Stimulated activated CD4-positive, alpha-beta T cell treated with anti-CD3 and anti-CD28 coated beads, Interleukin-15, amount 100 ng/mL, for 1 hour (primary cell): Measurements from ENCODE around the gene SKP1.

ENCODE experiments used
- DNase-seq, 2 donors: peaks; one replicate each; pipeline ENCODE4 v3.0.0-alpha.2; 2020; ENCODE audit warnings: low read depth in 1 of 2, low spot score in 1 of 2

SKP1 gene

DNA sequence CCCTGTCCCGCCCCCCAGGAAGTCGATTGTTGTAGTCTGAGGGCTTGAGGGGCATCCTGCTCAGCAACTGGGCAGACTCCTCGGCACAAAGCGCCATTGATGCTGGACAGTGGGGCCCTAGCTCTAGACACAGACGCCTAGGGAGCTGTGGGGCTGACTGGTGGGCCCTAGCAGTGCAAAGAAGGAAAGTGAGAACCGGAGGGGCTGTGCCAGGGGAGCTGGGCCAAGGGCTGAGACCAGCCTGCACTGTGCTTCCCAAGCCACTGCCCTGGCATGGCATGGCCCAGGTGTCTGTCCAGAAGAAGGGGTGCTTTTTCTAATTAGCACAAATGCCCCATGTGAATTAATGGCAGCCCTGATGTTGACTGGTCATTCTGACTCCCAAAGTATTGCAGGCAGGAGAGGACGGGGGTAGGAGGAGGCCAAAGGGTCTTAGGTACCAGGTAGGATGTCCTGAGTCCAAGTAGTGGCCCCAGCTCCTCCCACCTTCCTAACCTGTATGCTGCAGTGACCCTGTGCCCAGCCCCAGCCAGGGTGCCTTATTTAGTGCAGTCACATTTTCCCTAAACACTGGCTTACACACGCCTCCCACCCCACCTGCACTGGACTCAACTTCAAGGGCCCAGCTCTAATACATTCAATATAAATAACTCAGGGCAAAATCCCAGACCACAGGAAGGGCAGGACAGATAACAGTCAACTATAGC, 46.4 kb downstream of the SKP1 start:
- DNase-seq: no peak

- no peak for DNase-seq
Measured at GRCh38 chr5:134129411-134130238, 47.1 kb downstream of the SKP1 start.

DNA sequence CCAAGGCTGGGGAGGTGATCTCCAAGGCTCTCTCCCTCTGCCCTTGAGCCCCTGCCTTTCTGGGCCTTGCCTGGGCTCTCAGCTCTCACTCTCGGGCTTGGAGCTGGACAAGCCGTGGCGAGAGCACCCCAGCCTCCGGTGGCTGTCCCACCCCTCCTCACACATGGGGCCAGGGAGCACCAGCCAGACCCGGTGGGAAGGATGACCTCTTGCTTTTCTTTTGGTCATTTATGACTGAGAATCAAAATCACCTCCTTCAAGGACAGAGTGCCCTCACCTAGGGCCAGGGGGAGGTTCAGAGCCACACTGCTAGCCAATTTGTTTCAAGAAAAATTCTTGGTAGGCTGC, 48.1 kb downstream of the SKP1 start:
- DNase-seq: no peak

- no peak for DNase-seq
Measured at GRCh38 chr5:134127988-134128647, 48.6 kb downstream of the SKP1 start.

GRCh38 chr5:134127376-134127861, 49.3 kb downstream of the SKP1 start:
- no peak for DNase-seq

DNA sequence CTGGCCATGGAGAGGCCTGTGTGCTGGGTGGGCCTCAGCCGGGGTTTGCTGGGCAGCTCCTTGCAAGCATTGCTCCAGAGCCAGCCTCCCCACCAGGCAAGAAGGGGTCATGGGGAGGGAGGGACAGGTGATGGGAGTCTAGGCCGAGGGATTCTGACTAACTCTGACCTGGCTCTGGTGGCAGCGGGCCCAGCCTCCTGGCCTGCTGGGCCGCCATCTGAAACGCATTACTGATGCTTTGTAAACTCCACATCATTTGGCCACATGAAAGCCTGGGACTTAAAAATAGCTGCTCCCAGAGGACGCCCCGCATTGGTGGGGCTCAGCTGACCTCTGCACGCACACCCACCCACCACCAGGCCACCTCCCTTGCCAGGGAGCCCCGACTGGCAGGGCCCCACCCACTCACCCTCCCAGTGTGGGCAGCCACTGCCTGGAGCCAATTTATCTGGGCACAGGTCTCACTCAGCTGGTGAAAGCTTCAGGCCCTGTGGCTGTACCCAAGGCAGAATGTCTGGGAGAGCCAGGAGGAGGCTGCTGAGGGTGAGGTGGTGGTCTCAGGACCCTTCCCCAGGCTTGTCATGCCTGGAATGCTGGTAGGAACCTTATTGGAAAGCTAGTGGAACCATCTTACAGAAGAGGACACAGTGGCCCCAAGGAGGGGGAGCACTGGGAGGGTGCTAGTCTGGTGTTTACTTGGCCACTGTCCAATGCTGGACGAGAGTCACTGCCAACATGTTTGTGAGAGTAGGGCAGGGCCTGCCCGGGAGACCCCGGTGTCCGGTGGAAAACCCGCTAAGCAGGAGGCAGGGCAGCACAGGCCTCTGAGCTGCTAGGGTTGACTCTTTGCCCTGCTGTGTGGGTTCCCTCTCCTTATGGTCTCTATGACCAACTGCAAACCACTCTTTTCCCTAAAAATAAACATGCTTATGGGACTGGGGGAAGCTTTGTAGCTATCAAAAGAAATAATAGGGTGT, 51.4 kb downstream of the SKP1 start:
- DNase-seq: no peak

GRCh38 chr5:134124289-134125038, 52.3 kb downstream of the SKP1 start:
- DNase-seq: no peak

GRCh38 chr5:134123360-134123759, 53.4 kb downstream of the SKP1 start:
- no peak for DNase-seq

- no peak for DNase-seq
Measured at GRCh38 chr5:134122530-134122929, 54.2 kb downstream of the SKP1 start.

DNA sequence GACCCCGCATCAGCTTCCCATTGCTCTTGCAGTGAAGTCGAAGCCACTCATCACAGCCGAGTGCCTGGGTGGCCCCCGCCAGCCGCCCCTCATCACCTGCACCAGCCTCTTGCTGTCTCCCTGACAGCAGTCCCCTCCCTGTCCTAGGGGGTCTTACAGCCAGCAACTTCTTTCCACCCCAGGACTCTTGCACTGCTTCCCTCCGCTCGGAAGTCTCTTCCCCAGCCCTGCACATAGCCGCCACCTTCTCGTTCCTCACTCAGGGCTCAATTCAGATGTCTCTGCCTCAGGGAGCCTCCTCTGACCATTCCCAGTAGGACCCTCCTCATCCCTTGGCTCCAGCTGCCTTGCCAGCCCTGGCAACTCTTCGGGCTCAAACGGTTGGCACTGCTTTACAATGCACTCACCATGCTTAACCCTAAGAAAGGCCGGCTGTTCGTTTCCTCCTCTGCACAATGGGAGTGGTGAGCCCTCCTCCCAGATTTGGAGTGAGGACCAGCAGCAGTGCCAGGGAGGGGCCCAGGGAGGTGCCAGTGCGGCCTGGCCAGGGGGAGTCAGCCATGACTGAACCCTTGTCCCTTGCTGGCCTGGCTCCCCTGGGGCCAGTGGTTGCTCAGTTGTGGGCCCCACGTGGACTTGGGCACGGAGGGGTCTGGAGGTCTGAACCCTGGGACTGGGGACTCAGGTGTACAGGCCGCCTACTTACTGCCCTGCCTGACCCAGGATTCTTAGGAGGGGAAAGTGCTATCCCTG, 56.2 kb downstream of the SKP1 start:
- no peak for DNase-seq

GRCh38 chr5:134119720-134120119, 57.0 kb downstream of the SKP1 start:
- DNase-seq: no peak

DNA sequence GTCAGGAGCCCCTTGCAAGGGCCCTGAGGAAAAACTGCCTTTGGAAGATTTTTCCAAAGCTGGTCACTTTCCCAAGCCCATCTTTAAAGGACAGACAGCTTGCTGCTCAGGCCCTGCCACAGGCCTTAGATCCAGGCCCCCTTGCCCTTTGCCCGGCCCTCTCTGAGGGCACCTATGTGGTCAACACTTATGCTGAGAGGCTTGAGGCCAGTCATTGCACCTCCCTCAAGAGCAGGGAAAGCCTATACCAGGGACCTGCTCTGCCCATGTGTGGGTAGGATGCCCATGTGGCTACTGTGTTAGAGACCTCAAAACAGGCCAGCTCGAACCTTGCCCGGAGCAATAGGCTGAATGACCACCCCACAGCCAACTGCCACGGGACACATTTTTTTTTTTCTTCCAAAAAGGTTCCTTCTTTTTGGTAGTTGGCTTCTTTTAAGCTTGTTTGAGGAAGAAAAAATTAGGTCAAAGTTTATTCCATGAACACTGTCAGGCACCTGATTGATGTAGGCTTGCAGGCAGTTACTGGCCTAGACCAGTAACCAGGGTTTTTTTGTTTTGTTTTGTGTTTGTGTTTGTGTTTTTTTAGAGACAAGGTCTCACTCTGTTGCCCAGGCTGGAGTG, 58.4 kb downstream of the SKP1 start:
- no peak for DNase-seq

DNA sequence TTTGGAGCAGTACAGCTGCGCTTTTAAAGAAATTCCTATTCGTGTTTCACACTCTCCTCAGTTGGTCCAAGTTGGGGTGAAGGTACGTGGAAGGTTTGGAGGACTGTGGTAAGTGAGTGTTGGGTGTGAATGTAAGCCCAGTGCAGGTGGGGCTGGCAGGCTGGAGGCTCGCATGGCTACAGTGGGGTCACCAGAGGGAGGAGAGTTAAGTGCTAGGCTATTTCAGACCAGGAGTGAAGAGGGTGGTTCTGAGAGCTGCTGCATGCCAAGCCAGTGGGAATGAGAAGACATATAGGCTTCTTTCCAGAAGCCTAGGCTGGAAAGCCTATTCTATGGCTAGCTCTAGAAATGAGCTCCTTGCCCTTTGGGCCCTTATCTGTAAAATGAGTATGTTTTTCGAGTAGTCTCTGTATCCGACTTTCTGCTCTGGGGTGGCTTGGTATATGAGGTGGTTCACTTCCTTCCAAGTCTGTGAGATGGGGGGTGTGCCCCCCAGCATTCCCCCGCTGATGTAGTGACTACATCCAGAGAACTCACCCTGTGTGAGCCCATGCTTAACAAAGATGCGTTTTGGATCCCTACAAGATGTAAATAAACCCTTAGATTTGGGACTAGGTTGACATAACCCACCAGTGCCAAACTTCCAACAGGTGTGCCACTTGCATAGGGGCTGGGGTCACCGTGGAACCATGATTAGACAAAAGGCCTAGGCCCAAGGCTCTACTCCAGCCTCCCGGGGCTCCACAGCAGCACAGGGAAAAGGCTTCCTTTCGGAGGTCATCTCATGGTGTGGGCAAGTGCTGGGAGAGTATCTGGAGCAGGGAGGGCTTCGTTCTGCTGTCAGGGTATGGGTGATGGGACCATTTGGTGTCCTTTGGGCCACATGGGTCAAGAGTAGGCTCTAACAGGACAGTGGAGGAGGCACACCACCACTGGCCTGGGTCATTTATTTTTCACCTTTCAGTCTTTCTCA, 59.7 kb downstream of the SKP1 start:
- DNase-seq: no peak

GRCh38 chr5:134116286-134116685, 60.5 kb downstream of the SKP1 start:
- no peak for DNase-seq

GRCh38 chr5:134115806-134116175, 61.0 kb downstream of the SKP1 start:
- no peak for DNase-seq

DNA sequence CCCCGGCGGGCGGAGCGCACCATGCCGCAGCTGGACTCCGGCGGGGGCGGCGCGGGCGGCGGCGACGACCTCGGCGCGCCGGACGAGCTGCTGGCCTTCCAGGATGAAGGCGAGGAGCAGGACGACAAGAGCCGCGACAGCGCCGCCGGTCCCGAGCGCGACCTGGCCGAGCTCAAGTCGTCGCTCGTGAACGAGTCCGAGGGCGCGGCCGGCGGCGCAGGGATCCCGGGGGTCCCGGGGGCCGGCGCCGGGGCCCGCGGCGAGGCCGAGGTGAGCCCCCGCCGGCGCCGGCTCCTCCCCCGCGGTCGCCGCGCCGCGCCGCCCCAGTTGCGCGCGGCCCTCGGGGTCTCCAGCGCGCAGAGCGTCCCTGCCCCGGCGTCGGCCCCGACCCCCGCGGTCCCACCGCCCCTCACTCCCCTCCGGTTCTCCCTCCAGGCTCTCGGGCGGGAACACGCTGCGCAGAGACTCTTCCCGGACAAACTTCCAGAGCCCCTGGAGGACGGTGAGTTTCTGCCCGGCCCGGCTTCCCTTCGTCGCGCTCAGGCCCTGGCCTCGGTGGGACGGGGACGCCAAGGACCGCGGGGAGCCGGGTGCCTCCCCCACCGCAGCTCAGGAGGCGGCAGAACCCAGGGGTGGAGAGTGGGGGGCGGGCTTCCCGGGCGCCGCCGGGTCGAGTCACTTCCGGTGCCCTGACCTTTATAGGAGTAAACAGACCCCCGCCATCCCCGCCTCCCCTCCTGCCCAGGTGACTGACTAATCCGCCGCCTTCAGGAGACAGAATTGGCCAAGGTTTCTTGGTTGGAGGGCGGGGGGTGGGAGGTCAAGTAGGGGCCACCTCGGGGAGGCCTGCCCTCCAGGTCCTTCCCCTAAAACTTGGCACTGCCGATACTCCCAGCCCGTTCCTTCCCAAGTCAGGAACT, 61.6 kb downstream of the SKP1 start:
- DNase-seq: peak; percentile 64 to 73
